K562 (cell line): ENCODE results near the gene AASS.

Experiments
- BCL6 ChIP-seq: fragments of 250-450 bp; sonication (Bioruptor Pico); IDR thresholded peaks from 2 replicates; pipeline ENCODE4 v1.4.0; 2020
- CBFB ChIP-seq: sonication (generic); formaldehyde crosslinking; IDR thresholded peaks from 2 replicates; pipeline ENCODE4 v1.4.0; 2020; ENCODE audit warnings: mild to moderate bottlenecking, missing genetic modification reagents
- ETV6 ChIP-seq, 3 experiments: fragments of 150-350 bp in 1 of 3; sonication (generic) in 1 of 3; formaldehyde crosslinking in 1 of 3; IDR thresholded peaks; 2 replicates each; pipeline versions ENCODE4 v1.6.1 to v1.8.0; 2014 to 2022; ENCODE audit warnings: borderline replicate concordance in 2 of 3, low read depth in 2 of 3, antibody characterized with exemption in 1 of 3, low read length in 1 of 3, mild to moderate bottlenecking in 1 of 3, missing genetic modification reagents in 1 of 3
- GABPB1 ChIP-seq: sonication (generic); formaldehyde crosslinking; IDR thresholded peaks from 2 replicates; pipeline ENCODE4 v1.8.0; 2022; ENCODE audit warnings: mild to moderate bottlenecking, missing genetic modification reagents
- JUND ChIP-seq, 2 experiments: IDR thresholded peaks; 2 replicates in 1 of 2; 3 replicates in 1 of 2; pipeline ENCODE4 v1.6.1; 2011; ENCODE audit warnings: borderline replicate concordance in 2 of 2, low read depth in 2 of 2, low read length in 2 of 2, improper control_type of control experiment in 1 of 2, missing biosample characterization in 1 of 2, missing genetic modification characterization in 1 of 2, missing genetic modification reagents in 1 of 2
- KDM2B ChIP-seq: fragments of 250-450 bp; sonication (Bioruptor Pico); IDR thresholded peaks from 2 replicates; pipeline ENCODE4 v1.8.0; 2021; ENCODE audit warnings: mild to moderate bottlenecking, moderate library complexity
- ZNF408 ChIP-seq: fragments of 250-450 bp; sonication (Bioruptor Pico); IDR thresholded peaks from 2 replicates; pipeline ENCODE4 v1.4.0; 2020; ENCODE audit warnings: low read depth, mild to moderate bottlenecking, moderate library complexity
- TF ChIP-seq, protein P1 (sequence below): fragments of 250-450 bp; sonication (Bioruptor Pico); IDR thresholded peaks from 2 replicates; pipeline ENCODE4 v1.5.0; 2020; ENCODE audit warnings: mild to moderate bottlenecking
- TF ChIP-seq, protein P2 (sequence below), 3 experiments: IDR thresholded peaks in 2 of 3; conservative IDR thresholded peaks in 1 of 3; 2 replicates each; pipeline ENCODE4 v1.5.1; 2011 to 2012; ENCODE audit warnings: low read length in 3 of 3, mild to moderate bottlenecking in 3 of 3, control low read depth in 2 of 3, improper control_type of control experiment in 1 of 3, inconsistent platforms in 1 of 3, low read depth in 1 of 3, mixed read lengths in 1 of 3, moderate library complexity in 1 of 3; ENCODE audit not compliant: insufficient read depth in 2 of 3
- TF ChIP-seq, protein P3 (sequence below), 2 experiments: fragments of 450-650 bp in 1 of 2; sonication (generic) in 1 of 2; formaldehyde crosslinking in 1 of 2; IDR thresholded peaks in 1 of 2; conservative IDR thresholded peaks in 1 of 2; 2 replicates each; pipeline versions ENCODE4 v1.6.1 to v1.8.1; 2016 to 2023; ENCODE audit warnings: mild to moderate bottlenecking in 2 of 2, moderate library complexity in 2 of 2, inconsistent platforms in 1 of 2, missing genetic modification reagents in 1 of 2
- TF ChIP-seq, protein P4 (sequence below): fragments of 450-650 bp; IDR thresholded peaks from 2 replicates; pipeline ENCODE4 v1.6.1; 2016

DNA sequence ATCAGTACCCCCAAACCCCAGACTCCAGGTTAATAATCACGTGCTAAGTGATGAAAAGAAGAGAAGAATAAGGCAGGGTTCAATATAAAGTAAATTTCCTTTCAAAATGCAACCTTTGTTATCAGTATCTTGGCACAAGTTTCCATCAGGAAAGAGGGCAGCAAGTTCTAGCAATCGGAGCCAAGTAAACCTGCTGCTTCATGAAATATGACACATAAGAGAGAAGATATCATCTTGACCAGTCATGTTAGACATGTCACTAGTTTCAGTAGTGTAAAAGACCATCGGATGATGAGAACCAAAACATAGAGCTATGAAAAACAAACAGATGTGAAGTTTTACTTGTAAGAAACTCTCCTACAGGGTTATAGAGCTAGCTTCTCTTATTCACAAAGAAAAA lies 44.0 kb downstream of the AASS start:
- TF ChIP-seq, protein P1, sequence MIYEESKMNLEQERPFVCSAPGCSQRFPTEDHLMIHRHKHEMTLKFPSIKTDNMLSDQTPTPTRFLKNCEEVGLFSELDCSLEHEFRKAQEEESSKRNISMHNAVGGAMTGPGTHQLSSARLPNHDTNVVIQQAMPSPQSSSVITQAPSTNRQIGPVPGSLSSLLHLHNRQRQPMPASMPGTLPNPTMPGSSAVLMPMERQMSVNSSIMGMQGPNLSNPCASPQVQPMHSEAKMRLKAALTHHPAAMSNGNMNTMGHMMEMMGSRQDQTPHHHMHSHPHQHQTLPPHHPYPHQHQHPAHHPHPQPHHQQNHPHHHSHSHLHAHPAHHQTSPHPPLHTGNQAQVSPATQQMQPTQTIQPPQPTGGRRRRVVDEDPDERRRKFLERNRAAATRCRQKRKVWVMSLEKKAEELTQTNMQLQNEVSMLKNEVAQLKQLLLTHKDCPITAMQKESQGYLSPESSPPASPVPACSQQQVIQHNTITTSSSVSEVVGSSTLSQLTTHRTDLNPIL (CRISPR knock-in tag): no peak
- no peak for TF ChIP-seq KDM2B (CRISPR knock-in tag)
- TF ChIP-seq, protein P2, sequence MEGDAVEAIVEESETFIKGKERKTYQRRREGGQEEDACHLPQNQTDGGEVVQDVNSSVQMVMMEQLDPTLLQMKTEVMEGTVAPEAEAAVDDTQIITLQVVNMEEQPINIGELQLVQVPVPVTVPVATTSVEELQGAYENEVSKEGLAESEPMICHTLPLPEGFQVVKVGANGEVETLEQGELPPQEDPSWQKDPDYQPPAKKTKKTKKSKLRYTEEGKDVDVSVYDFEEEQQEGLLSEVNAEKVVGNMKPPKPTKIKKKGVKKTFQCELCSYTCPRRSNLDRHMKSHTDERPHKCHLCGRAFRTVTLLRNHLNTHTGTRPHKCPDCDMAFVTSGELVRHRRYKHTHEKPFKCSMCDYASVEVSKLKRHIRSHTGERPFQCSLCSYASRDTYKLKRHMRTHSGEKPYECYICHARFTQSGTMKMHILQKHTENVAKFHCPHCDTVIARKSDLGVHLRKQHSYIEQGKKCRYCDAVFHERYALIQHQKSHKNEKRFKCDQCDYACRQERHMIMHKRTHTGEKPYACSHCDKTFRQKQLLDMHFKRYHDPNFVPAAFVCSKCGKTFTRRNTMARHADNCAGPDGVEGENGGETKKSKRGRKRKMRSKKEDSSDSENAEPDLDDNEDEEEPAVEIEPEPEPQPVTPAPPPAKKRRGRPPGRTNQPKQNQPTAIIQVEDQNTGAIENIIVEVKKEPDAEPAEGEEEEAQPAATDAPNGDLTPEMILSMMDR (IDR thresholded peaks at IDR 0.05 in 2 of 3, conservative IDR thresholded peaks at IDR 0.05 in 1 of 3; ENCODE audit: insufficient read depth in 2 of 3, low read depth in 1 of 3, low read length in 3 of 3): no peak
- no peak for TF ChIP-seq ZNF408 (CRISPR knock-in tag)
- TF ChIP-seq ETV6 (IDR thresholded peaks at IDR 0.05; ENCODE audit: borderline replicate concordance in 1 of 2, low read depth in 2 of 2, low read length in 1 of 2): no peak
- no peak for TF ChIP-seq ETV6 (CRISPR knock-in tag; IDR thresholded peaks at IDR 0.05; ENCODE audit: borderline replicate concordance)
- TF ChIP-seq, protein P3, sequence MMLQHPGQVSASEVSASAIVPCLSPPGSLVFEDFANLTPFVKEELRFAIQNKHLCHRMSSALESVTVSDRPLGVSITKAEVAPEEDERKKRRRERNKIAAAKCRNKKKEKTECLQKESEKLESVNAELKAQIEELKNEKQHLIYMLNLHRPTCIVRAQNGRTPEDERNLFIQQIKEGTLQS (IDR thresholded peaks at IDR 0.05): no peak
- TF ChIP-seq, protein P3 (CRISPR knock-in tag; conservative IDR thresholded peaks at IDR 0.05): no peak
- TF ChIP-seq CBFB: no peak
- no peak for TF ChIP-seq JUND (IDR thresholded peaks at IDR 0.05; ENCODE audit: borderline replicate concordance, low read depth, low read length)
- TF ChIP-seq JUND (tag; IDR thresholded peaks at IDR 0.05; ENCODE audit: borderline replicate concordance, low read depth, low read length): no peak
- TF ChIP-seq GABPB1: no peak
- TF ChIP-seq BCL6: no peak
- TF ChIP-seq, protein P4, sequence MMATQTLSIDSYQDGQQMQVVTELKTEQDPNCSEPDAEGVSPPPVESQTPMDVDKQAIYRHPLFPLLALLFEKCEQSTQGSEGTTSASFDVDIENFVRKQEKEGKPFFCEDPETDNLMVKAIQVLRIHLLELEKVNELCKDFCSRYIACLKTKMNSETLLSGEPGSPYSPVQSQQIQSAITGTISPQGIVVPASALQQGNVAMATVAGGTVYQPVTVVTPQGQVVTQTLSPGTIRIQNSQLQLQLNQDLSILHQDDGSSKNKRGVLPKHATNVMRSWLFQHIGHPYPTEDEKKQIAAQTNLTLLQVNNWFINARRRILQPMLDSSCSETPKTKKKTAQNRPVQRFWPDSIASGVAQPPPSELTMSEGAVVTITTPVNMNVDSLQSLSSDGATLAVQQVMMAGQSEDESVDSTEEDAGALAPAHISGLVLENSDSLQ: no peak
